Vagina (tissue), 2 donors: Measurements from ENCODE around the gene STARD4. TPM values are rescaled to one million over a fixed set of nuclear protein-coding genes. Genes with fewer than 3 reads are reported as not detected.

ENCODE experiments used
- DNase-seq, 2 donors: peaks; one replicate each; pipeline ENCODE4 v3.0.0-alpha.2; 2017; ENCODE audit errors: extremely low spot score in 2 of 2
- H3K27ac ChIP-seq: fragments of 200-600 bp; sonication (generic); one replicate; pipeline ENCODE4 v1.5.1; 2019
- H3K27me3 ChIP-seq: fragments of 200-600 bp; sonication (generic); one replicate; pipeline ENCODE4 v1.5.1; 2019
- H3K36me3 ChIP-seq, 2 donors: fragments of 200-600 bp; sonication (generic); one replicate each; pipeline ENCODE4 v1.5.1; 2017 to 2019
- H3K4me1 ChIP-seq: fragments of 200-600 bp; sonication (generic); one replicate; pipeline ENCODE4 v1.5.1; 2019
- H3K4me3 ChIP-seq, 2 donors: fragments of 200-600 bp; sonication (generic); 1 replicate in 1 of 2; 2 replicates in 1 of 2; pipeline ENCODE4 v1.5.1; 2016 to 2019
- H3K9me3 ChIP-seq: fragments of 200-600 bp; sonication (generic); one replicate; pipeline ENCODE4 v1.5.1; 2019
- CTCF ChIP-seq, 3 experiments: fragments of 450-650 bp in 2 of 3; fragments of 200-600 bp in 1 of 3; sonication (generic) in 1 of 3; IDR thresholded peaks; one replicate each; pipeline ENCODE4 v1.5.1; 2017 to 2019; ENCODE audit warnings: antibody characterized with exemption in 3 of 3, mild to moderate bottlenecking in 2 of 3, moderate library complexity in 2 of 3
- POLR2A ChIP-seq, 2 donors: fragments of 450-650 bp; IDR thresholded peaks; one replicate each; pipeline ENCODE4 v1.6.1; 2017; ENCODE audit warnings: antibody characterized with exemption in 2 of 2, mild to moderate bottlenecking in 2 of 2, moderate library complexity in 2 of 2
- POLR2AphosphoS5 ChIP-seq, 2 donors: sonication (generic); formaldehyde crosslinking; IDR thresholded peaks; one replicate each; pipeline ENCODE4 v1.9.0; 2017; ENCODE audit warnings: antibody characterized with exemption in 2 of 2, mild to moderate bottlenecking in 2 of 2, low read depth in 1 of 2; ENCODE audit not compliant: insufficient read depth in 1 of 2
- intact Hi-C: fragments of 100-400 bp; cut with DNase I; formaldehyde crosslinking; loops from one replicate; pipeline ENCODE4 v1.15.1; 2023
- total RNA-seq: library from RNA; depleted of rRNA; stranded (reverse); fragments of >200 nt; gene quantifications from one replicate; pipeline ENCODE4 v1.2.3, GENCODE V29; 2016

Gene STARD4
- total RNA-seq, 1 donor from 2014 or later, result 18.9 TPM

- H3K27ac ChIP-seq, result no peak overlapping the region
- DNase-seq, result no peak
- intact Hi-C loops, result no loop called here
These were observed 32.0 kb downstream of the STARD4 start for GRCh38 chr5:111480346-111480745.

GRCh38 chr5:111478898-111479297, 33.4 kb downstream of the STARD4 start:
- Histone ChIP-seq H3K27ac (no peak overlapping the region), H3K36me3 (no peaks in the 10 kb centered on the region), H3K4me3 (no peak overlapping the region), H3K9me3 (no peaks in the 10 kb centered on the region), H3K27me3 (no peaks in the 10 kb centered on the region), H3K4me1 (no peaks in the 10 kb centered on the region)
- intact Hi-C loops, result no loop called here
- DNase-seq, result no peak
- TF ChIP-seq POLR2AphosphoS5 (IDR thresholded peaks at IDR 0.05; ENCODE audit: insufficient read depth in 1 of 2, low read depth in 1 of 2), result no peak
- TF ChIP-seq CTCF (IDR thresholded peaks at IDR 0.05), result no peak
- TF ChIP-seq POLR2A (IDR thresholded peaks at IDR 0.05), result no peak

More at GRCh38 chr5:111480346-111480745, 32.0 kb downstream of the STARD4 start:
- H3K4me1 ChIP-seq, result no peaks in the 10 kb centered on the region
- H3K9me3 ChIP-seq, result no peaks in the 10 kb centered on the region
- H3K36me3 ChIP-seq, result no peaks in the 10 kb centered on the region
- TF ChIP-seq POLR2AphosphoS5 (IDR thresholded peaks at IDR 0.05; ENCODE audit: insufficient read depth in 1 of 2, low read depth in 1 of 2) (no peak), CTCF (IDR thresholded peaks at IDR 0.05) (no peak), POLR2A (IDR thresholded peaks at IDR 0.05) (no peak)
- no peaks in the 10 kb centered on the region for H3K27me3 ChIP-seq
- no peak overlapping the region for H3K4me3 ChIP-seq

GRCh38 chr5:111478266-111478665, 34.1 kb downstream of the STARD4 start:
- Histone ChIP-seq H3K36me3 (no peaks in the 10 kb centered on the region), H3K27me3 (no peaks in the 10 kb centered on the region), H3K4me1 (no peaks in the 10 kb centered on the region), H3K9me3 (no peaks in the 10 kb centered on the region), H3K27ac (no peak overlapping the region), H3K4me3 (no peak overlapping the region)
- no peak for DNase-seq
- intact Hi-C loops, result no loop called here
- no peak for TF ChIP-seq POLR2AphosphoS5 (IDR thresholded peaks at IDR 0.05; ENCODE audit: insufficient read depth in 1 of 2, low read depth in 1 of 2)
- TF ChIP-seq POLR2A (IDR thresholded peaks at IDR 0.05), result no peak
- no peak for TF ChIP-seq CTCF (IDR thresholded peaks at IDR 0.05)

GRCh38 chr5:111472579-111472978, 39.8 kb downstream of the STARD4 start:
- Histone ChIP-seq H3K27me3 (no peaks in the 10 kb centered on the region), H3K4me3 (no peak overlapping the region), H3K9me3 (no peaks in the 10 kb centered on the region), H3K36me3 (no peaks in the 10 kb centered on the region), H3K4me1 (no peaks in the 10 kb centered on the region), H3K27ac (no peak overlapping the region)
- DNase-seq, result no peak
- intact Hi-C loops, result no loop called here
- no peak for TF ChIP-seq CTCF (IDR thresholded peaks at IDR 0.05)
- TF ChIP-seq POLR2AphosphoS5 (IDR thresholded peaks at IDR 0.05; ENCODE audit: insufficient read depth in 1 of 2, low read depth in 1 of 2), result no peak
- no peak for TF ChIP-seq POLR2A (IDR thresholded peaks at IDR 0.05)

GRCh38 chr5:111472096-111472495, 40.2 kb downstream of the STARD4 start:
- no peak for DNase-seq
- Histone ChIP-seq H3K36me3 (no peaks in the 10 kb centered on the region), H3K4me3 (no peak overlapping the region), H3K27me3 (no peaks in the 10 kb centered on the region), H3K27ac (no peak overlapping the region), H3K9me3 (no peaks in the 10 kb centered on the region), H3K4me1 (no peaks in the 10 kb centered on the region)
- intact Hi-C loops, result no loop called here
- TF ChIP-seq POLR2A (IDR thresholded peaks at IDR 0.05), result no peak
- TF ChIP-seq CTCF (IDR thresholded peaks at IDR 0.05), result no peak
- TF ChIP-seq POLR2AphosphoS5 (IDR thresholded peaks at IDR 0.05; ENCODE audit: insufficient read depth in 1 of 2, low read depth in 1 of 2), result no peak
